Fibroblast of skin of right biceps (primary cell): Measurements from ENCODE around the gene LPIN1.

Experiments used
- DNase-seq: peaks from one replicate; pipeline ENCODE4 v3.0.0-alpha.2; 2013

The LPIN1 gene

GRCh38 chr2:11746376-11746806, at the start of gene LPIN1:
Gene LPIN1, plus strand, starts transcription at chr2:11746632. Its CDS starts 18,910 bp downstream, at chr2:11765542.
- DNase-seq = peak; percentile 90

DNA sequence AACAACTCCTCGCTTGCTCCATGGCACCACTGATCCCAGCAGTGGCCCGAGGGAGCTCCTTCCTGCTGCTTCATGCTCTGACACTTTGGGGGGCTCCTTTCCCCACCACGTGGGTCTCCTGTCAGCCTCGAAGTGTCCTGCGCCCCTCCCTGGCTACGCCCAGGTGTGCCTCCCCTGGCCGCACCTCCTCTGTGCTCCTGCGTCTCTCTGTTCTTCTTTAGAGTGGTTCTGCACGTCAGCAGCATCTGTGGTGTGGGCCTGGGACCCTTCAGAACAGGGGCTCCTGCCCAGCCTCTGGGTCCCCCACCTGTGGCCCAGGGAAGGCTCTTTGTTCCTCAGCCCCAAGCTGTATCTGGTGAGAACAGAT, 49.7 kb upstream of the LPIN1 start:
- no peak for DNase-seq

DNA sequence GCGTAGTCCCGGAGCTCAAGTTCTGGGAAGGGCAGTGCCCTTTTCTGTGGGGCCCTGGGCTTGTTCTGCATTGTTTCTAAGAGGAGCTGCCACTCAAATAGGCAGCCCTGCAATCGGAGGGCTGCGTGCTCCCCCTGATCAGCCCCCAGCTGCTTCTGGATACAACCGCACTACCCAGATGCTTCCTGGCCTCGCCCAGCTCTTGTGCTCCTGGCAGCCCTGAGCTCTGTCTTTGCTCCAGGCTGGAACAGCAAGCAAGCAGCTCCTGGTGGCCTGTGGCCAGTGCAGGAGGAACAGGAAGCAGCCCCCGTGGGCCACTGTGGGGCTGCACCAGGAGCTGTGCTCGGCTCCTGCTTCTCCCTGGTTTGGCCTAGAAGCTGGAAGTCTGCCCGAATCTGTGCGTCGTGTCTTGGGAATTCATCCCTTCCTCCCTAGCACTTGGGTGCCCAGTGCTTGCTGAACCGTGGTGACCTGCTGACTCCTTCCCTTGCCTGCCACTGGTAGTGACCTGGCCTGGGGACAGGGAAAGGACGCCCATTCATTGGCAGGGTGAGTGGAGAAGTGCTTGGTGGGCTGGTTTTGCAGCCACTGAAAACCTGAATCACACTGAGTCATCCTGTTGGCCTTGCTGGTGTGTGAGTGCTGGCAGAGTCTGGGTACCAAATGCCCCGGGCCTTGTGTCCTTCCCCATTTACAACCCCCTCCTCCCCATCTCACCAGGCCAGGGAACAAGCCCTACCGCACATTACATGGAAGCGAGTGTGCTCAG, 49.1 kb upstream of the LPIN1 start:
- peak; percentile 78 for DNase-seq

GRCh38 chr2:11698009-11698922, 48.2 kb upstream of the LPIN1 start:
- DNase-seq = peak; percentile 71

DNA sequence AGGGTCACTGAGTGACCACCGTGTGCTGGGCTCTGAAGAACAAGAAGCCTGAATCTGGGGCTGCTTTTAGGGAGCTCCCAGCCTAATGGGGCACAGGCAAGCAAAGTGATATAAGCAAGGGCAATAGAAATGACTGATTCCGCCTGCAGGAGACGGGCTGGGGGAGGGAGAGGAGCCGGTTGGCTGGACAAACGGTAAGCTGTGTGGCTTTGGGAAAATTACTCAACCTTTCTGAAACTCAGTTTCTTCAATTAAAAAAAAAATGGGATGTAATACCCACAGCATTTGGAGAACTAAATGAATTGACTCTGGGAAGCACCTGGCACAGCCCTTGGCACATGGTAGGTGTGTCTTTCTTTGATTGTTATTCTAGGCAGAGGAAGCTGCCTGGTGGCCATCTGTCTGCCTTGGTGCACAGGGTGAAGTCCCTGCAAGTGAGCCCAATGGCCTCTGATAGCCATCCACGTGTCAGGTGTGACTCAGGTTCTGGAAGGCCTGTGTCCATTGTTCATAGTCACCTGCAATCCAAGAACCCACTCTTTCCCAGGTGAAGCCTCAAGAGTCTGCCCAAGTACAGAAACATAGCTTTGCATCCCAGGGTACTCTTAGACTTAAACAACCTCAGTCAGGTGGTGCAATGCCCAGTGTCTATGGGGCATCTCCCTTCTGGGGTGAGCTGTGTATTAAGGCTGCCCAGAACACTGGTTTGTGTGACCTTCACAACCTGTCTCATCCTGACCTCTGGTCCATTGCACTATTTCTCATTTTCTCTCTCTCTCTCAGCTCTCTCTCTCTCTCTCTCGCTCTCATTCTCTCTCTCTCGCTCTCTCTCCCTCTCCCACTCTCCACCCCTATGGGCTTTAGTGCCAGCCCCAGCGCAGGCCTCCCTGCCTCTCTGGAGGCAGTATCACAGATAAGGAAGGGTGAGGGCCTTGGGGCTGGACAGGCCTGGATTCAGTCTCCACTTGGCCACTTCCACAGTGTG, 46.5 kb upstream of the LPIN1 start:
- DNase-seq = no peak

GRCh38 chr2:11701206-11701605, 45.2 kb upstream of the LPIN1 start:
- no peak for DNase-seq

DNA sequence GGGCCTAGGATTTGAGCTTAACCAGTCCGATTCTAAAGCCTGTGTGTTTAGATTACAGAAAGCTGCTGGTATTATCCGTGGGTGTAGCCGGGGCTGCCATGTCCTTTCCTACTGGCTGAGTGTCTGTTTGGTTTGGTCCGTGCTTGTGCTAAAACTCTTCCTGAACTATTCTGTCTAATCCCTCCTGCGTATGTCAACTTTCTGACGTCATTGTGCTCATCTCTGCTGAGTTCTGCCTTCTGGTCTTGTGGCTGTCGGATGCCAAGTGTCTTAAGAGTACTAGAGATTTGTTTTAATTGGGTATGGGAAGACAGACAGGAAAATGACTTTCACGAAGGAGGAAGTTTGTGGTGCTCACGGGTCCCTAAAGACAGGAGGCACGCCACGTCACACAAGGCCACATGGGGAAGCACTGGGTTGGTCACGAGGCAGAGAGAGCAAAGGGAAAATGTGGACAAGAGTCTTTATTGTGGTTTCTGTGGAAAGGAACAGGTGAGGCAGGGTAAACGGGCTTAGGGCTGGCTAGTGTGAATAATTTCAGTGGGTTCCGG, 44.6 kb upstream of the LPIN1 start:
- DNase-seq = no peak

DNA sequence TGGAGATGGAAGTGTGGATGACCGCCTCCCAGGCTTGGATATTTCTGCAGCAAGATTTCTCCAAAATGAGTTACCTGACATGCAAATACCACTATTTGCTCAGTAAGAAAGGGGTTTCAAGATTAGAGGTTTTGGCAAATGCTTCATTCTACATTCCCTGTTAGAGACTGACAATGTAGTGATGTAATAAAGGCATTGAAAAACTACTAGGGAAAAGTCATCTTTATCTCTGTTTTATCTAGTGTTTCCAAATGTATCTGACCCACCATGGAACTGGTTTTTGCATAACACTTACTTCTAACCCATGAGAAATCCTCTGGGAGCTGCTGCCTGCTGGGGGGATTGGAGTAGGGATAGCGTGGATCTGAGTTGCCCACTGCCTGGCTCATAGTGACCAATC, 43.5 kb upstream of the LPIN1 start:
- no peak for DNase-seq

- peak; percentile 56 for DNase-seq
Observed at GRCh38 chr2:11703700-11704099, 42.7 kb upstream of the LPIN1 start.

DNA sequence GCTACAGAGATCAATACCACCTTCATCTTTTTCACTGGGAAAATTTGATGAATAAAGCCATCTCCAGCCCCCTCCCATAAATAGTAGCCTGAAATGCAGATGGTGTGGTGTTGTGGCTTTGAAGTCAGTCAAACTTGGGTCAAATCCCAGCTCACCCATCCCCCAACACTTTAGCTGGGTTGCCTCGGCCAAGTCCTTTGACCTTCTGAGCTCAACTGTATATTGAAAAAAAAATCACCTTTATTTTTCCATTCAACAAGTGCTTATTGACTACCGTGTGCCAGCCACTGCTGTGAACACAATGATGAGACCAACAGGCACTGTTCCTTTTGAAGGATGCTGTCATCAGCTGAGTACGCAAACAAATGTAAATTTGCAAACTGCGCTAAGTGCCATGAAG, 41.4 kb upstream of the LPIN1 start:
- DNase-seq = no peak

DNA sequence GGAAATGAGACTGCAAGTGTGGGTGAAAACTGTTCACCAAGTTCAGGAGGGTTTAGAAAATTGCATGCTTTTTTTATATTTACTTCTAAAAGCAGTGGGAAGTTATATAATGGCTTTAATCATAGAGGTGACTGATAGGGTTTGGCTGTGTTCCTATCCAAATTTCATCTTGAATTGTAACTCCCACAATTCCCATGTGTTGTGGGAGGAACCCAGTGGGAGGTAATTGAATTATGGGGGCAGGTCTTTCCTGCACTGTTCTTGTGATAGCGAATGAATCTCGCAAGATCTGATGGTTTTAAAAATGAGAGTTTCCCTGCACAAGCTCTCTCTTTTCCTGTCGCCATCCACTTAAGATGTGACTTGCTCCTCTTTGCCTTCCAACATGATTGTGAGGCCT, 40.7 kb upstream of the LPIN1 start:
- DNase-seq = no peak

DNA sequence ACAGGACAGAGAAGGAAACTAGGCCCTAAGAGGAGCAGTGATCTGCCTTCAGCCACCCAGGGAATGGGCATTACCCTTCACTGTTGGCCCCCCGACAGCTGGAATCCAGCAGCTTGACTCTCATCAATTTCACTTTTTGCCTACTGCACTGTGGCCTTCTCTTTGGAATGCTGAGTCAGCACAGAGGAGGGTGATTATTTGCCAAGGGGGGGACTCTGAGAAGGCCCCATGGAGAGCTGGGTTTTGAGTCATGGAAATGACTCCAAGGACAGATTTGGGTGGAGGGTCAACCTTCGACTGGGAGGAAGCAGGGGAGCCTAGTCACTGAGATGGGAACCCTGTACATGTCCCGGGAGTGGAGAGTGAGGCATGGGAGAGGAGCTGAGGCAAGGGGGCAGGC, 38.3 kb upstream of the LPIN1 start:
- peak; percentile 64 for DNase-seq

- DNase-seq = no peak
Observed at GRCh38 chr2:11709293-11709692, 37.1 kb upstream of the LPIN1 start.

- peak; percentile 83 for DNase-seq
Observed at GRCh38 chr2:11710210-11710609, 36.2 kb upstream of the LPIN1 start.

GRCh38 chr2:11710632-11711353, 35.6 kb upstream of the LPIN1 start:
- DNase-seq = peak; percentile 29

- no peak for DNase-seq
Observed at GRCh38 chr2:11711354-11711716, 35.1 kb upstream of the LPIN1 start.

- DNase-seq = no peak
Observed at GRCh38 chr2:11711751-11712150, 34.7 kb upstream of the LPIN1 start.

DNA sequence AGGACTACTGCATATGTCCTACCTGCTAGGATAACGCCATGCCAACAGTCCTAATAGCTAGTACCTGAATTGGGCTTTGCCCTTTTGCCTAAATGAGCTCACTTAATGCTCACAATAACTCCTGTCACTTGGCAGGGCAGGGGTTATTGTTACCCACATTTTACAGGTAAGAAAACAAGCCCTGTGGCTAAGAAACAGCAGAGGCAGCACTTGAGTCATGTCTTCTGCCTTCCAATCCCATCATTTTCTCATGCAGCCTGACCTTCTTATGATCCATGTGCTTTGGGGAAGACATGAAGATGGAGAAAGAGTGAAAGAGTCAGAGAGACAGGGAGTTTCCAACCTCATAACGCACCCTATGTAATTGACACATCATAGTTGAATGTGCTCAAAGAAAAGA, 33.6 kb upstream of the LPIN1 start:
- no peak for DNase-seq

- DNase-seq = no peak
Observed at GRCh38 chr2:11713815-11714214, 32.6 kb upstream of the LPIN1 start.

DNA sequence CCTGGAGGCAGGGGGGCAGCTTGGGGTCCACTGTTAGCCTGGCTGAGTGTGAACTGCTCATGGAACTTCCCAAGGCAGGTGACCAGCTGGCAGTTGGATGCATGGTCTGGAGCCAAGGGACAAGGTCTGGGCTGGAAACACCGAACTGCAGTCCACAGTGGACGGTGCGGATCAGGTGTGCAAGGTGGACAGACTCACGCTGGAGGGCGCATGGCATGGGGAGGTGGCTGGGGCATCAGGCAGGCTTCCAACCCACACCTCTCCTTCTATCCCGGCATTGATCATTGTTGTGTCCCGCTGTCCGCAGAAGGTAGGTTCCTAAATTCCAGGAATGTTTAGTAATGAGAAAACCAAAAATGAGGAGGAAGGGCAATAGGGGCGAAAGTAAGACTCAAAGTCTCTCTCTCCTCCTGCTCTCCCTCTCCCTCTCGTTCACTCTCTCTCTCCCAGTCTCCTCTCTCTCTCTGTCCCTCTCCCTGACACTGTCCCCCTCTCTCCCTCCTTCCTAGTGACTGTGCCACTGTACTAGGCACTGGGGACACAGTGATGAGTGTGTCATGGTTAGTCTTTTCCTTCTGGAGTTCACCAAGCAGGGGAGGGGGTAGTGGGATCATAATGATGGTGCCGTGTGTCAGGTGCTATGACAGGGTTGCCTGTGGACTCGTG, 30.3 kb upstream of the LPIN1 start:
- no peak for DNase-seq

GRCh38 chr2:11716689-11717321, 29.6 kb upstream of the LPIN1 start:
- DNase-seq = peak; percentile 41
